LoVo (cell line): ENCODE data around the gene SLC17A1.

Source experiments
- DNase-seq: peaks from one replicate; pipeline ENCODE4 v3.0.0-alpha.2; 2016; ENCODE audit warnings: low spot score

The SLC17A1 gene, protein sequence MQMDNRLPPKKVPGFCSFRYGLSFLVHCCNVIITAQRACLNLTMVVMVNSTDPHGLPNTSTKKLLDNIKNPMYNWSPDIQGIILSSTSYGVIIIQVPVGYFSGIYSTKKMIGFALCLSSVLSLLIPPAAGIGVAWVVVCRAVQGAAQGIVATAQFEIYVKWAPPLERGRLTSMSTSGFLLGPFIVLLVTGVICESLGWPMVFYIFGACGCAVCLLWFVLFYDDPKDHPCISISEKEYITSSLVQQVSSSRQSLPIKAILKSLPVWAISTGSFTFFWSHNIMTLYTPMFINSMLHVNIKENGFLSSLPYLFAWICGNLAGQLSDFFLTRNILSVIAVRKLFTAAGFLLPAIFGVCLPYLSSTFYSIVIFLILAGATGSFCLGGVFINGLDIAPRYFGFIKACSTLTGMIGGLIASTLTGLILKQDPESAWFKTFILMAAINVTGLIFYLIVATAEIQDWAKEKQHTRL

DNA sequence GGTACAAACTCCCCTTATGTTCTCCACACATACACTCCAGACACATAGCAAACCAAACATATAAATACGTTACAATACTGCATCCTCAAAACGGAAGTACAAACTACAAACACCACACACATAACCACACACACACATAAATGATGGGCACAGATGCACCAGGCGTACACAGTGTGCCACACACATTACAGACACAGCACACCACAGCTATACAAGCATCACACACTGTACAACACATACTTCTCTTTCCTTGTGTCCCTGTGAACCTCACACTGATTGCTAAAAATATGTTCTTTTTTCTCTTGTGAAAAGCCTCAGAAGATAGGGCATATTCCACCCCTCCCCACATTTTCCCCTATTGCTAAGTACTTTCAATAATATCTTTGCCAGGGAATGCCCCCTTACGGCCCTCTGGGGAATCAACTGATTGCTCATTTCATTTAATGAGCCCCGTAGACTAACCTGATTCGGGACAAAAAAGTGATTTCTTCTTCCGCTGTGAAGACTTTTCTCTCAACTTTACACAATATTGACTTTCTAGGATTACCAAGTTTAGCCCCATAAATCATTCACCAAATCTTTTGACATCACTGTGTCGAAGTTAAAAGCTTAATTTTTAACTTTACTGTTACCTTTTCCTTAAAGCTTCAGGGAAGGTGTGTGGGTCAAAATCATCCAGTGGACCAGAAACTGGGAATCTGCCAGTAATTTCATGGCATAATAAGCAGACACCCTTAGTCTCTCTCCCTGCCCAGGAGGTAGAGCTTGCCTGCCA, at the start of gene SLC17A1:
SLC17A1 (minus strand) TSS at position 521 of the 775 bp plus-strand sequence. CDS start 1,495 bp downstream, outside the sequence.
- DNase-seq: peak; percentile 9

DNA sequence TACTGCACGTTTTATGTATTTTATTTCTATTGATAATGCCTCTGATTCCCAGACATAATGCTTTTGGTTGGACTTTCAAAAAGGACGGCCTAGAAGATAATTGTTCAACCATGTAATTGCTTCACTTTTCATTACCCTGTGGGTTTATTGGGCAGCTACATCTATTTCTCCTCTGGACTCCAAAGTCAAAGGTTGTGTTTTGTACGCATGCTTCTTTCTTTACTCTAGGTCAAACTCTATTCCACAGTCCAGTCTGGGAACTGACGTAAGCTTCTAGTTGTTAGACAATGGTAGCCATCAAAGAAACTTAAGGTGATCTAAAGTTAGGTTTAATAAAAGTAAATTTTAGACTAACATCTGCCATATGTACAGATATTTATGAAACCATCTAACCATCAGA, 48.7 kb upstream of the SLC17A1 start:
- DNase-seq: no peak

DNA sequence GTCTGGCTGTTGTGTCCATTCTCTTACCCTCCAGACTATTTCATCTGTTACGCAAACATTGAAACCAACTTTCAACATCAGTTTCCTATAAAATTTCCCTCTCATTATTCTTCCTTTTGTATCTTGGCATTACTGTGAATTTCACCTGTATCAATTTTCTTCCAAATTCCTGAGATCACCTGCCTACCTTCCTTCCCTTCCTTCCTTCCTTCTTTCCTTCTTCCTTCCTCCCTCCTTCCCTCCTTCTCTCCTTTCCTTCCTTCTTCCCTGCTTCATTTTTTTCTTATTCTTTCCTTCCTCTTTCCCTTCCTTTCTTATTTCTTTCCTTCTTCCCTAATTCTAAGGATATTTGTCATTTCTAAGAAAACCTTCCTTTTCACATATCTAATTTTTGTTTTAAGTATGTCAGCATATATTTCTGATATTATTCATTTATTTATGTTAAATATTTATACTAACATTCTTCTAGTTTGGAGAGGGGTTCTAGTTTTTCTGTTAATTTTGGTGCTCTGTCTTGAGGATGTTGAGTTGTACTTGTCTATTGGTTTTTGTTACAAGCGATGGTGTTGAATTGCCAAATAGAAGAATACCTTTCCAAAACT, 47.0 kb upstream of the SLC17A1 start:
- no peak for DNase-seq

DNA sequence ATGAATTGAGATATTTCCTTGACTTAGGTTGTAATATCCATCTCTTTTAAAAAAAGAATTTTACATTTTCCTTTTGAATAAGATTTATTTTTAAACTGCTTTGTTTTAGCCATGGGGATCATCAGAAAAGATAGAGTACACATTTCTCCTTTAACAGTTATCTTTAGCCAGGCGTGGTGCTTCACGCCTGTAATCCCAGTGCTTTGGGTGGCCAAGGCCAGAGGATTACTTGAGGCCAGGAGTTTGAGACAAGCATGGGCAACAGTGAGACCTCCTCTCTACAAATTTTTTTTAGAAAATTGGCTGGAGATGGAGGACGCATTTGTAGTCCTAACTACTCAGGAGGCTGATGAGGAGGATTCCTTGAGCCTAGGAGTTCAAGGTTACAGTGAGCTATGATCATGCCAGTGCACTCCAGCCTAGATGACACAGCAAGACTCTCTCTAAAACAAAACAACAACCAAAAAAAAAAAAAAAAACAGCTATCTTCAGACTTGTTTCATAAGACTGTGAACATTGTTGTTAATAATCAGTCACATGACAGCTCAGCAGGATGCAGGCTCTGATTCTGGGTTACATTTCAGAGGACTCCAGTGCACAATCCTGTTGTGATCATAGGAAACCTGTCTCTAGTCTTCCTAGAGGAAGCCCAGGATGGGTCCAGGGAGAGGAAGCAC, 44.2 kb upstream of the SLC17A1 start:
- no peak for DNase-seq

DNA sequence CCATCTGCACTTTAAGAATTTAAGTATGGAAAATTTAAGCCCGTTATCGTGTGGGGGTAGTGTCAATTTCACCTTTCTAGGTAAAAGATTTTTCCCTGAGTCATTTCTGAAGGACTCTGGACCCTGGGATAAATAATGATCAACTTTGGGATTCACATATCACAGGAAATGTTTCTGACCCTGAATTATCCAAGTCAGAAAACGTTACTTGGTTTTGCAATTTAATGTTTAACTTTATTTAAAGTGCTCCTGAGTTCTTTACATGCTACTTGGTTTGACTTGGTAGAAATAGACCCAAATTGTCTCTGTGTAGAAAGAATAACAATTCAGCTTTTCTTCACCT, 43.7 kb upstream of the SLC17A1 start:
- no peak for DNase-seq

DNA sequence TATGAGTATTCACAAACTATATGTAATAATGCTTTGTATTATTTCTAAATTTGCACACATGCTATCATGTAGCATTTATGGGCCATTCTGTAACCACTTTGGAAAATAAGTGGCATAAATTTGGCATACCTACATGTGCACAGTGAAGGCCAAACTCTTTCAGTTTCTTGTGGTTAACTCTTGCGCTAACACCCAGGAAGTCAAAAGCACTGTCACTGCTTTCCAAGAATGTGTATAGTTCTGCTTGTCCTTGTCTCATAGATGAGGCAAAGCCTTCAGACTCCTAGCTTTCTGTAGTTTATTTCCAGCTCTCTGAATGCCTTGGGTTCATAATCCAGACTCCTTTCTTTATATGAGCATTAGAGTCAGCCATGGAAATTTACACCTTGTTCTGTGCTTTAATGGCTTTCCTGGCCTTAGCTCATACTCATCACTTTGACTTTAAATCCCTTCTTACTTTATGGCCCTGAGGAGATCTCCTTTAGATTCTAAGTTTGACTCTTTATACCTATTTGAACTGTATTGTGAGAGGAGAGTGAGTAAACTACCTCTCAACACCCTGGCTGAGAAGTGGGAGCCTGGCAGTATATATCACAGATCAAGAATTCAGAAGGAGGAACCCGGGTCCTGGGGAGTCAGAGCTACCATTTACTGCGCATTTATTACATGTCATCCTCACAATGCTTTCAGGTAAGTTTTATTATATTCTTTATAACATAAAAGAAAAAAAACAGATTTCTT, 43.1 kb upstream of the SLC17A1 start:
- DNase-seq: no peak

DNA sequence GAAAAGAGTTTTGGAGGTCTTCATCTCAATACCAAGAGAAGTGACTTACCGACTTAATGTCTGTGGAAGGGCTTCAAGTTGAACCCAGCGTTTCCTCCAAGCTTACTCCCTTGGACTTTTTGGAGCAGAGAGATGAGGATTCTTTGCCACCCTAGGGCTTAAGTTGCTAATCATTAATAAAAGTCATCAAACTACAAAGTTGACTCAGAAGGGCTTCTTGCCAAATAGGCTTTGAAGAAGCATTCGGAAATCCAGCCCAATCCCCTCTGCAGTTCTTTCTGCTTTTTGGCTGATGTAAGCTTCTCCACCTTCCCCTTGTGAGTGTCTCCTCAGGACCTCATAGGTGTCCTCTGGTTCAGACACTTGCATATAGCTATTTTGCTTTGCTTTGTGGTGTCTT, 42.3 kb upstream of the SLC17A1 start, which contains the start of gene SLC17A3:
SLC17A3 (minus strand) TSS at position 126 of the 400 bp plus-strand sequence. CDS start 5,856 bp downstream, outside the sequence.
- DNase-seq: no peak

DNA sequence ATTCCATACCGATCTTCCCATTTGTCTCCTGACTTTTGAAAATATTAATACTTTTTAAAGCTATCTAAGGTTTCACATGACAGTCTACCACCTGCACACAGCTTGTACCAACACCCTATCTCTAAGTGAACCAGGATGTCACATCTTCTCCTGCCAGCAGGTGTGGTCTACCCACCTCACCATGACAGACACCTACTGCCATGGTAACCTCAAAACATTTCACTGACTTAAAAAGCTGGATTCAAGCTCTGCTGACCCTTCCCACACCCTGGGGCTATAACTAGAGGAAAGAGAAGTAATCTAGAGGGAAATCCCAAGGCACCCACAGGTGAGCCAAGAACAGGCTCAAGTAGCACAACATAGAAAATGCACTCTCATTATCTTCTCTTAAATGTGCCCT, 41.0 kb upstream of the SLC17A1 start:
- DNase-seq: no peak

DNA sequence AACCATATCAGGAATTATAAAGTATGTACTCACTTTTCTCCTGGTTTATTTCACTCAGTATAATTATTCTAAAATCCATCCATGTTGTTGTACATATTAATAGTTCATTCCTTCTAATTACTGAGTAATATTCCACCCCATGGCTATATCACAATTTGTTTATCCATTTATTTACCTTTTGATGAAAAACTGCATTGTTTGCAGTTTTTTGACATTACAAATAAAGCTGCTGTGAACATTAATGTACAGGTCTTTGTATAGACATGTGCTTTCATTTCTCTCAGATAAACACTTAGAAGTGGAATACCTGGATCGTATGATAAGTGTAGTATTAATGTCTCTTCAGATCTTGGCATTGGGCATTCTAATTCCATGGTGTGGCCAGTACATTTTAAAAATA, 38.0 kb upstream of the SLC17A1 start:
- DNase-seq: no peak

DNA sequence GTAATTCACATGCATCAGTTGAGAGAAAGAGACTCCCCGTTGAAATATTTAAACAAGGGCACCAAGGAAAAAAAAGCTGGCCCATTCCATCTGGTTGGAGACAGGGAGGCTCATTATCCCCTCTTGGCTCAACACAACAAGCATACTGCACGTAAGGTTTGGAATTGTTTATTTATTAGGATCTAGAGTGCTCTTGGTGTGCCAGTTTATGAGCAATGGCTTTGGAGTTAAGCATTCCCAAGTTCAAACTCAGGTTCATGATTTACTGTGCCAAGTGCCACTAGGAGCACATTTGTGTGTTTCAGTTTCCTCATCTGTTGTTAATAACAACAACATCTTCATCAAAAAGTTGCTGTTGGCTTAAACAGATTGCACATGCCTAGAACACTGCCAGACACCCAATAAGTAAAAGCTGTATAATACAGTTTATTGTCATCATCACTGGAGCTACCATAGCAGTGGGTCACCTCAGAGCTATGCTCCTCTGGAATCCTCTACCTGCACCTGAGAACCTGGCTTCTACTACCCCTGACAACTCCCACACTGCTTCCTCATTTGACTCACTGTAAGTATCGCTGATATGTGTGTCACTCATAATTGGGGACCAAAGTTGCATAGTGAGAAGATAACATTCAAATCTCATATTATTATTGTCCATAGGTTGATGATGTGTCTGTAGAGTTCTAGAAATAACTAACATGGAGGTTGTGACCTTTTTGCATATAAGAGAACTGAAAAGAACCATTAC, 36.8 kb upstream of the SLC17A1 start:
- DNase-seq: no peak

DNA sequence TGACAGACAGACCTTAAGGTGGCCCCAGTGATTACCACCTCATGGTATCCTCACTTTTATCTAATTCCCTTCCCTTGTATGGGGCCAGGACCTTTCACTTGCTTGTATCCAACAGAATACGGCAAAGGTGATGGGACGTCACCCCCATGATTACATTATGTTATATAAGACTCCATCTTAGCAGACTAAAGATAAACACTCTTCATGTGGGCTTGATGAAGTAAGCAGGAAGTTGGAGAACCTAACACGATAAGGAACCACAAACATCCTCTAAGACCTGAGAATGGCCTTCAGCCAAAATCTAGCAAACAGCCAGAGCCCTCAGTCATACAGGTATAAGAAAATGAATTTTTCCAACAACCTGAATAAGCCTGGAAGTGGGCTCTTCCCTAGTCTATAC, 34.2 kb upstream of the SLC17A1 start:
- DNase-seq: no peak

DNA sequence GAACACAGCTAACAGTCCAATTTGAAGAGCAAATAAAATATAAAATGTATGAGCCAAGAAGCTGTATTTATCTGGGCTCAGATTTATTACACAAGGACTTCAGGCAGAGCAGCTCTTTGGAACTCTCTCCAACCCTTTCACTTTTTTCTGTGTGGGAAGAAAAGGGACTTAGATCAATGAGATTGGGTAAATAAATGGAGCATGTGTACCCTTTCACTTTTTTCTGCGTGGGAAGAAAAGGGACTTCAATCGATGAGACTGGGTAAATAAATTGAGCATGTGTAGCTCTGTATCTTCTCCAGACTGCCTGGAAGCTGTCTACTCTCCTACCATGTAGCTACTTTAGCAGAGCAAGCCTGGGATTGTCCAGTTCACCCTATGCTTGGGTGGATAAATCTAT, 31.5 kb upstream of the SLC17A1 start:
- no peak for DNase-seq

DNA sequence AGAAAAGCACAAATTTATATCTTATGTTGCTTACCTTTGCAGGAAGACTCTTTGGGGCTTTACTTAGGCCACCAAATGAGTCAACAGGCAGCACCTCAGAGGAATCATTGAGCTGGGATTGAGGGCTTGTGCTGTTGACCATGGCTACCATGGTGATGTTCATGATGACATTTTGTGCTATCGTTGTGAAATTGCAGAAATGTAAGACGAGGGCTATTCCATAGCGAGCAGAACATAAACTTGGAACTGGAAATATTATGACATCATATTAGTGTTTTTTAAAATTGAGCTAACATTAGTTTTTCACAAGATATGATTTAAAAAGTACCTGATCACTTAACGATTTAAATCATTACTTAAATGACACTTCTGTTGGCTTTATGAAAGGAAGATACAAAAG, 30.3 kb upstream of the SLC17A1 start:
- DNase-seq: no peak

DNA sequence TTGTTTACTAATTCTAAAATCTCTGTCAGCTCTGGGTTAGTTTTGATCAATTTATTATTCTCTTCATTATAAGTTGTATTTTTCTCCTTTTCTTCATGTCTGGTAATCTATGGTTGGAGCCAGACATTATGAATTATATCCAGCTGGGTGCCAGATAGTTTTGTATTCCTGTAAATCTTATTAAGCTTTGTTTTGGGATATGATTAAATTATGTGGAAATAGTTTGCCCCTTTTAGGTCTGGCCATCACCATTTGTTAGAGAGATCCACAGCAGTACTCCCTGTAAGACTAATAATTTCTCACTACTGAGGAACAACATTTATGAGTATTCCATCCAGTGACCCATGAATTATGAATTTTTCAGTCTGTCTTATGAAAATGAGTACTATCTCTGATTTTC, 20.9 kb upstream of the SLC17A1 start:
- no peak for DNase-seq

DNA sequence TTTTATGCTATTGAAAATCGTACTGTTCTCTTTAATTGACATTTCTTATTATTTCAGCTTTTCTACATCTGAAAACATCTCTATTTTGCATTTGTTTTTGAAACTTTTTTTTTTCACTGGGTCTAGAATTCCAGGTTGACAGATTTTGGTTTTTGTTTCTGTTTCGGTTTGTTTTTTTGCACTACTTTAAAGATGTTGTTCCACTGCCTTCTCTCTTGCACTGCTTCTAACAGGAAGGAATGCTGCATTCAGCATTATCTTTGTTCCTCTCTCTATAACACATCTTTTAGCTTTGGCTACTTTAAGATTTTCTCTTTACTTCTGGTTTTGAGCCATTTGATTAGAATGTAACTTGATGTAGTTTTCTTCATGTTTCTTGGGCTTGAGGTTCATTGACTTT, 20.1 kb upstream of the SLC17A1 start:
- DNase-seq: no peak

DNA sequence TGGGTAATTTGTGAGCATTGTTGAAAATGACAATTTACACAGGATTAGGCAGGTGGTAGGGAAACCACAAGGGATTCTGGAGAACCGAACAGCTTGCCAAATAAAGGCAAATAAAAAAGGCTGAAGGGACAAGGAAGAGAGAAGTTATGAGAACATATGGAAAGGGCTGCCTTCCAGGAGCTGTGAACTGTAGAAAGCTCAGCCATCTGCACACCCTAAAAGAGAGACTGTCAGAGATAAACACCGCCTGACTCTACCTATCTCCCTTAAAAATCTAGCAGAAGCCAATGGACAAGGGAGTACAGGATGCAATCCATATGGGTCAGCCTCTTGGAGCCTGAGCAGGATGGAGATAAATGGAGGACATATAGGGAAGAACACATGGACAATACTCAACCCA, 12.7 kb upstream of the SLC17A1 start:
- DNase-seq: no peak

DNA sequence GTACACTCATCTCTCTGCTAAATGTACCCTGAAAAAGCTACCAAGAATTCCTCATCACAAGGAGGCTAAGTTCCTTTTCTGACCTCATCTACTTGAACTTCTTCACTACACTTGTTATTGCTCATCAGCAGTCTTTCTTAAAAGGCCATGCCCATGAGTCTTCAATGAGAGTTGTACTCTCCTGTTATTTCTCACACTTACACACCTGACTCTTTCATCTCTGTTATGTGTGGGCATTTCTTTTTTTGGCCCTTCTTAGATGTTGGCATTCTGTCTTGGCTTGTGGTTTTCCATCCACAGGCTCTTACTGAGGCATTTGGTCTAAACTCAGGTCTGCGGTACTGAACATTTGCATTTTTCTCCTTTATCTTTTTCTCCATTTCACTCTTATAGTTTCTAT, 10.7 kb upstream of the SLC17A1 start:
- DNase-seq: no peak

DNA sequence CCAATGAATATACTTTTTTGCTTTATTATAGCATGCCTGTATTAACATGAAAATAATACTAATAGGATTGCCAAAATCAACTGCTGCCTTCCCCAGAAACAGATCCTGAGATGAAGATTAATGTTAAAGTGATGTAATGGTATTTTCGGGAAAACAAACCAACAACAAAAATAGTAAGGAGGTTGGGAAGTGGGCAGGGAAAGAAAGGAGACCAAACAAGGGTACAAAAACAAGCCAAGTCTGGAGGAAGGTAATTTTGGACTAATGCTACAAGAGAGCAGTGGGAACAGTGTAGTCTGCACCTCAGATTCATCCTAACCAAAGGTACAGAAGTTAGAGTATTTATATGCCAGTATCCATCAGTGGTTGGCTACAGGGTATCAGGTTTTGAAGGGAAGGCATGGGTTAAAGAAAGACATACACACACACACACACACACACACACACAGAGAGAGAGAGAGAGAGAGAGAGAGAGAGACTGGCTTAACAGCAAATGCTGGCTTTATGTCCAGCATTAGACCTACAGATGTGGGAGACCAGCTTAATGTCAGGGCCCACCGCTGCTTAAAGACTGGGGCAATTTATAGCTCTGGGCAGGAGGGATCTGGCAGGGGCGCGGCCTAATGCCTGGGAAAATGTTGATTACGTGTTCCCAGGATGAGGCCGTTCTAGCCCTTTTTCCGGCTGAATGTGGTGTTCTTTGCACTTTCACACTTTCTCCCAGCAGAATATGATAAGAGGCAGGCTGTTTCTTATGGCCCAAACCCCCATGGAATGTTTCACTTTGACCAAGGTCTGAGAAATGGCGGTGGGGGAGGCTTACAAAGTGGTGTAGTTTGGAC, 3.8 kb upstream of the SLC17A1 start:
- DNase-seq: no peak

DNA sequence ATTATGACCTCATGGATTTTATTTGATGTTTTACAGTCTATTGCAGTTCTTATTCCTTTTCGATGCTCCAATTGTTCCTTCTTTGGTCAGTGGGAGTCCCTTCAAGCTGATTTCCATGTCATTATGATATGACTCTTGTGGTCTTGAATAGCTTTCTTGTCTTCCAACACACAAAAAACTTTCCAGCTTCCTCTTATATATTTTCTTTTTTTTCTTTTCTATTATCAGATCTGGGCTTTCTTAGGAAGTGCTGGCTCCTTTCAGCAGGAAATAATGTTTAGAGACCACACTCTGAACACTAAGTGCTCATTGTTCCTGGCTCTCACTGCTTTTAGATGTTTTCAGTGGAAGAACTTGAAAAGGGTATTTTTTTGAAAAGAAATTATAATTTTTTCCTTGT, 3.1 kb upstream of the SLC17A1 start:
- no peak for DNase-seq

DNA sequence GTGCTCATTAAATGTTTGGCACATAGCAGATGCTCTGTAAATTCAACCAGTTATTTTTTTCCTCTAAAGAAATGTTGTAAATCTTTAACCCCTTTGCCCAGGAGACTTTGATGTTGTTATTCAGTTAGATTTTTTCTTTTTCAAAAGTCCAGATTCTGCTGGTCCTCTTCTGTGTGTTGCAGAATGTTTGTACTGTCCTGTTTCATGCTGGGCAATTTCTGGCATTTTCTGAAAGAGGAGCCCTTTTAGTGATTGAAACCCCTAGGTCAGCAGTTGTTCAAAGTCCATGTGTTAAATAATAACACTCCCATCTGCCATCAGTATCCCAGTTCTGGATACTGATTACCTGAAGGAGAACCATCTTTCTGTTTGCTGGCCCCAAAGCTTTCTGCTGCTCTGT, 1.3 kb upstream of the SLC17A1 start:
- no peak for DNase-seq
